Astrocyte (in vitro differentiated cells and primary cell): ENCODE data around the gene HOXA6. TPM values are rescaled to one million over a fixed set of nuclear protein-coding genes. Genes with fewer than 3 reads are reported as not detected.

Experiments used
- DNase-seq: peaks from one replicate; pipeline ENCODE4 v3.0.0-alpha.2; 2010; ENCODE audit warnings: low read depth
- FAIRE-seq: peaks from 2 replicates; lab custom pipeline; 2011; peaks lifted over from hg19 to GRCh38; lab: Jason Lieb, UNC
- H2AFZ ChIP-seq: 2 replicates; pipeline ENCODE4 v1.6.0; 2012; ENCODE audit warnings: low read depth, low read length, inconsistent platforms
- H3K27ac ChIP-seq: 2 replicates; pipeline ENCODE4 v1.5.1; 2011; ENCODE audit warnings: low read depth, low read length, inconsistent platforms
- H3K27me3 ChIP-seq: 2 replicates; pipeline ENCODE4 v1.6.0; 2011; ENCODE audit warnings: low read length, inconsistent platforms; ENCODE audit not compliant: insufficient read depth
- H3K36me3 ChIP-seq: 2 replicates; pipeline ENCODE4 v1.5.1; 2011; ENCODE audit warnings: low read length, inconsistent platforms; ENCODE audit not compliant: insufficient read depth
- H3K4me1 ChIP-seq: 2 replicates; pipeline ENCODE4 v1.5.1; 2011; ENCODE audit warnings: low read length, inconsistent platforms; ENCODE audit not compliant: insufficient read depth
- H3K4me2 ChIP-seq: 2 replicates; pipeline ENCODE4 v1.6.0; 2012; ENCODE audit warnings: low read length, inconsistent platforms
- H3K4me3 ChIP-seq: 2 replicates; pipeline ENCODE4 v1.5.1; 2011; ENCODE audit warnings: low read depth, mild to moderate bottlenecking, low read length, inconsistent platforms; ENCODE audit not compliant: insufficient read depth
- H3K79me2 ChIP-seq: 2 replicates; pipeline ENCODE4 v1.6.0; 2012; ENCODE audit warnings: mild to moderate bottlenecking, low read length, inconsistent platforms; ENCODE audit not compliant: insufficient read depth
- H3K9ac ChIP-seq: 2 replicates; pipeline ENCODE4 v1.6.0; 2012; ENCODE audit warnings: mild to moderate bottlenecking, low read length, inconsistent platforms
- H3K9me3 ChIP-seq: 2 replicates; pipeline ENCODE4 v1.5.1; 2012; ENCODE audit warnings: low read depth, mild to moderate bottlenecking, low read length, inconsistent platforms; ENCODE audit not compliant: insufficient read depth
- H4K20me1 ChIP-seq: 2 replicates; pipeline ENCODE4 v1.6.0; 2012; ENCODE audit warnings: low read length, inconsistent platforms; ENCODE audit not compliant: insufficient read depth
- H3K27ac Mint-ChIP-seq: one replicate; pipeline ENCODE4 v1.8.0; 2021; ENCODE audit warnings: mild to moderate bottlenecking, mixed read lengths; ENCODE audit not compliant: unreplicated experiment
- H3K27me3 Mint-ChIP-seq: one replicate; pipeline ENCODE4 v1.8.0; 2021; ENCODE audit warnings: low read depth, mixed read lengths; ENCODE audit not compliant: unreplicated experiment
- H3K36me3 Mint-ChIP-seq: one replicate; pipeline ENCODE4 v1.8.0; 2021; ENCODE audit warnings: low read depth, mixed read lengths; ENCODE audit not compliant: unreplicated experiment
- H3K4me1 Mint-ChIP-seq: one replicate; pipeline ENCODE4 v1.8.0; 2021; ENCODE audit warnings: low read depth, mixed read lengths; ENCODE audit not compliant: unreplicated experiment
- H3K4me3 Mint-ChIP-seq: one replicate; pipeline ENCODE4 v1.8.0; 2021; ENCODE audit warnings: mild to moderate bottlenecking, moderate library complexity, mixed read lengths; ENCODE audit not compliant: unreplicated experiment
- H3K9me3 Mint-ChIP-seq: one replicate; pipeline ENCODE4 v1.8.0; 2021; ENCODE audit warnings: mild to moderate bottlenecking, mixed read lengths; ENCODE audit not compliant: unreplicated experiment
- CTCF ChIP-seq: IDR thresholded peaks from 2 replicates; pipeline ENCODE4 v1.5.1; 2011; ENCODE audit warnings: low read depth, mild to moderate bottlenecking, inconsistent platforms, low read length, moderate library complexity; ENCODE audit not compliant: insufficient read depth
- EZH2 ChIP-seq: IDR thresholded peaks from 2 replicates; pipeline ENCODE4 v1.6.1; 2012; ENCODE audit warnings: mild to moderate bottlenecking, low read length, inconsistent platforms; ENCODE audit not compliant: insufficient read depth
- total RNA-seq: library from RNA; stranded (reverse); gene quantifications from 2 replicates; pipeline ENCODE4 v1.2.1, GENCODE V29; 2021

HOXA6 gene
- total RNA-seq, 1 donor from 2014 or later: not detected

DNA sequence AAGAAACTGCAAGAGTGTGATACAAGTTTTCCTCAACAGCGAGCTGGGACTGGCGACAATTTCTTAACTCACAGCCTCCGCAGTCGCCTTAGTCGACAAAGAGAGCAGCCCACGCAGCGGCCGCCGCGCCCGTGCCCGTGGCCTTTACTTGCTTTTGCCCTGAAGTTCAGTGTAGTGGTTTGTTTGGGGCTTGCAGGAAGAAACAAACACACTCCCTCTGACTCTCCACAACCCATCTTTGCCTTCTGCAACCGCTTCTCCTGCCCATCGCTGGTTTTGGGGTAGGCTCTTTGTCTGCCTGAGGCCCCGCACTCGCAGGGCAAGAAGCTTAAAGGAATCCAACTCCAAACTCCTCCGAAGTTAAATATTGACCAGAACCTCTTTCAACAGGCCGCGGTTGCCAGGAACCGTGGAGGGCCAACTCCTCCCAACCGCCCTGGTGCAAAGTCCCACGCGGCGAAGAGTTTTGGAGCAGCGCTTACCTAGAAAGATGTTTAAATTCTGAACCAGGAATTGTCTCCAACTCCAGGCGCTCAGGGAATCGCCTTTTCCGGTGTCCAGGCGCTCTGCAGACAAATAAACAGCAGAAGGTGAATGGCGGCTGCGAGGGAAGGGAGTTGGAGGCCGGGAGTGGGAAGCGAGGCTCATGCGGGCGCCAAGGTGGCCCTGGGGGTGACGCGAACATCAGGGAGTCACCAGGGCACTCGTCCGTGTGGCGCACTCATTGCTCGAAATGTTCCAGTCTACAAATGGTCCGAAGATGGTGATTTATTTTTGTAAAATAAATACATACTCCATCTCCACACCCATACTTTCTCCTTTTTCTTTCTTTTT lies 25.3 kb downstream of the HOXA6 start:
- H3K27ac ChIP-seq: peak overlapping the region; percentile 84
- H3K4me1 Mint-ChIP-seq: peaks cover 2% of the 10 kb centered on the region
- H3K9ac ChIP-seq: peak overlapping the region; percentile 83

DNA sequence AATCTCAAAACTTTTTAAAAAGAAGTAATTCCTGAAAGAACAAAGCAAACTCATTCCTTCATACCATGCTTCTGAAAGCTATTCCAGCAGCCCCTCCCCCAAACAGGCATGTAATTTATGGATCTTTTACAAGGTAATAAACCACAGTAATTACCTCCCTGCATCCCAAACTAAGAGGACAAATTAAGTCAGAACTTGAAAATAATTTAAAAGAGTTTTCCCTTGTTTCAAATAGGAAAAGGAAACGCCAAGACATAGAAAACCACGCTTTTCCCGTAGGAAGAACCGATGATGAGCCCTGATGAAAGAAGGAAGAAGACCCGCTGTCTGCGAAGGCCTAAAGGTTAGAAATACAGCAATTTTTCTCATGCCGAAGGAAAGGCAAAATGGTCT lies 25.9 kb downstream of the HOXA6 start:
- Mint-ChIP-seq H3K27me3 (peaks cover 99% of the 10 kb centered on the region), H3K27ac (no peak overlapping the region), H3K4me1 (peaks cover 2% of the 10 kb centered on the region), H3K4me3 (no peak overlapping the region), H3K9me3 (peaks cover 50% of the 10 kb centered on the region), H3K36me3 (peaks cover 2% of the 10 kb centered on the region)
- Histone ChIP-seq H3K79me2 (peaks cover 43% of the 10 kb centered on the region), H3K9ac (peak overlapping the region; percentile 83), H3K27ac (peak overlapping the region; percentile 84), H3K9me3 (no peaks in the 10 kb centered on the region), H3K4me2 (peak overlapping the region; percentile 83), H3K4me1 (peaks cover 11% of the 10 kb centered on the region), H2AFZ (no peak overlapping the region), H3K4me3 (peak overlapping the region; percentile 60), H3K36me3 (no peaks in the 10 kb centered on the region), H3K27me3 (peaks cover 68% of the 10 kb centered on the region), H4K20me1 (no peaks in the 10 kb centered on the region)
- no peak for DNase-seq
- TF ChIP-seq EZH2 (no peak), CTCF (no peak)
- no peak for FAIRE-seq

More for the DNA sequence above, 25.3 kb downstream of the HOXA6 start:
- H3K4me3 Mint-ChIP-seq: no peak overlapping the region
- H3K4me1 ChIP-seq: peaks cover 11% of the 10 kb centered on the region
- DNase-seq (peak; percentile 18), FAIRE-seq (no peak)
- no peaks in the 10 kb centered on the region for H3K36me3 ChIP-seq
- H3K4me2 ChIP-seq: peak overlapping the region; percentile 83
- H3K9me3 Mint-ChIP-seq: peaks cover 50% of the 10 kb centered on the region
- H3K27me3 ChIP-seq: peaks cover 66% of the 10 kb centered on the region
- H3K36me3 Mint-ChIP-seq: peaks cover 2% of the 10 kb centered on the region
- peaks cover 99% of the 10 kb centered on the region for H3K27me3 Mint-ChIP-seq
- H2AFZ ChIP-seq: no peak overlapping the region
- peaks cover 37% of the 10 kb centered on the region for H3K79me2 ChIP-seq
- H3K4me3 ChIP-seq: peak overlapping the region; percentile 60
- H3K9me3 ChIP-seq: no peaks in the 10 kb centered on the region
- TF ChIP-seq EZH2: no peak
- TF ChIP-seq CTCF: no peak
- no peaks in the 10 kb centered on the region for H4K20me1 ChIP-seq
- no peak overlapping the region for H3K27ac Mint-ChIP-seq

- no peak overlapping the region for H2AFZ ChIP-seq
- Mint-ChIP-seq H3K36me3 (peaks cover 2% of the 10 kb centered on the region), H3K4me1 (peaks cover 2% of the 10 kb centered on the region), H3K9me3 (peaks cover 41% of the 10 kb centered on the region), H3K27ac (no peak overlapping the region), H3K4me3 (no peak overlapping the region), H3K27me3 (peaks cover 98% of the 10 kb centered on the region)
- H4K20me1 ChIP-seq: peaks cover 4% of the 10 kb centered on the region
- H3K9me3 ChIP-seq: no peaks in the 10 kb centered on the region
- DNase-seq (peak; percentile 14), FAIRE-seq (no peak)
- peak overlapping the region; percentile 43 for H3K4me2 ChIP-seq
- no peak overlapping the region for H3K9ac ChIP-seq
- no peak overlapping the region for H3K27ac ChIP-seq
- TF ChIP-seq CTCF: no peak
- TF ChIP-seq EZH2: no peak
- peaks cover 61% of the 10 kb centered on the region for H3K79me2 ChIP-seq
- H3K4me3 ChIP-seq: no peak overlapping the region
- peaks cover 11% of the 10 kb centered on the region for H3K4me1 ChIP-seq
- H3K36me3 ChIP-seq: no peaks in the 10 kb centered on the region
- peaks cover 76% of the 10 kb centered on the region for H3K27me3 ChIP-seq
Measured at GRCh38 chr7:27119412-27119911, 28.1 kb downstream of the HOXA6 start.
